CD1c-positive myeloid dendritic cell (primary cell): ENCODE results near the gene LYG2.
"Not testable (repeated sequence)": the region's sequence is repeated elsewhere in the genome, so short reads cannot be mapped to it uniquely, and the experiment has no call there.

ENCODE experiments used
- DNase-seq: peaks from one replicate; pipeline ENCODE4 v3.0.0-alpha.2; 2016; ENCODE audit errors: extremely low spot score

The LYG2 gene

GRCh38 chr2:99201959-99202678, 53.3 kb downstream of the LYG2 start:
- DNase-seq = no peak

- no peak for DNase-seq
Measured at GRCh38 chr2:99200076-99200800, 55.2 kb downstream of the LYG2 start.

GRCh38 chr2:99198103-99198841, 57.2 kb downstream of the LYG2 start:
- DNase-seq = no peak

GRCh38 chr2:99192364-99192763, 63.1 kb downstream of the LYG2 start:
- DNase-seq = not testable (repeated sequence)
